T47D (cell line): ENCODE measurements around the gene EYS.

ENCODE experiments used
- DNase-seq, 2 experiments: peaks; one replicate each; pipeline versions ENCODE4 v3.0.0 to v3.0.0-alpha.2; 2011 to 2012; ENCODE audit warnings: low read depth in 1 of 2, low spot score in 1 of 2
- JUND ChIP-seq: IDR thresholded peaks from 2 replicates; pipeline ENCODE4 v1.6.1; 2012; ENCODE audit warnings: low read depth
- in situ Hi-C: cut with HindIII; loops from 2 replicates; pipeline ENCODE4 v1.10.0; 2016; ENCODE audit warnings: low sequenced_read_pairs, low pct_unique_long_range_greater_than_20kb

EYS gene

DNA sequence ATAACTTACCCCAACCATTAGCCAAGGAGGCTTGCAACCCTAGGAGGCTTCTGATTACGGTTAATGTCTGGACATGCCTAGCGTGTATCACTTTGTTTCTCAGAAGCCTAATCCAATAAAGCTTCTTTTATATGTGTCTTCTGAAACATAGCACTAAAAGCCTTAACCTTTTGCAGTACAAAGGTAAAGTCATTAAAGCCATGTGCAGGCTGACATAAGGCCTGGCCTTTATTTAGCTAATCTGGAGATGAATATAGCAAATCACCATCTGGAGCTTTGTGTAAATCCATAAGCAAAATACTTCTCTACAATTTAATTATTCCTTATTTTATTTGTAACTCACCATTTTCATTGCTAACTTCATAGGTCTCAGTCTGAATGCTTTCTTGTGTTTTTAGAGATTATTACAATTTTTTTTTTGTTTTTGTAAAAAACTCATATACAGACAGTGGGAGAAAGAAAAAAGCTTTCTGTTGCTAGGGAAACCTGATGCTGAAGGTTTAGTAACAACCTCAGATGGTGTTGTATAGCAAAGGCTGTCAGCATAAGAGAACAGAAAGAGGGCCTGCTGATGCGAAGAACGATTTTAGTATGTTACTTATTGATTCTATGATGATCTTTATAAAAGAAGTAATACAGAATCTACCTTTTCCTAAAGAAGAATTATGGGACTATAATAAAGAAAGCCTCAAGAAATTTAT, at the start of gene EYS:
Gene EYS, minus strand, starts transcription at position 101 of the 701 bp plus-strand sequence. CDS start 211,816 bp downstream, outside the sequence.
- no peak for DNase-seq
- in situ Hi-C loops: no loop called here
- no peak for TF ChIP-seq JUND

DNA sequence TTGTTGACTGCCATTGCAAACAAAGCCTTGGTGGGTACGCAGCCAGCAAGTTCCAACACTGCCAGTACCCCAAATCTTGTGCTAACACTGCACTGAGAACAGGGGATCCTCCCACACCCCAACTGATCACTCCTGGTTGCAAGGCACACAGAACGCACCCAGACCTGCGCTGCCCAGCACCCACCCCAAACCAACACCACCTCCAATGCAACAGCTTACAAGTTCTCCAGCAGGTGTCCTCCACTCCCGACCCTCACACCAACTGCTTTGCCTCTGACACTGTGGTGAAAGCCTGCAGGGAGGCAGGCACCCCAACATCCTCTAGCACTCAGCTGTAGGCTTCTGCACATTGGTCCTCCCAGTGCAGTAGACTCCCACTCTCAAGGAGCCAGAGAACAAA, 39.3 kb upstream of the EYS start:
- DNase-seq: no peak
- TF ChIP-seq JUND: no peak
- in situ Hi-C loops: no loop called here

DNA sequence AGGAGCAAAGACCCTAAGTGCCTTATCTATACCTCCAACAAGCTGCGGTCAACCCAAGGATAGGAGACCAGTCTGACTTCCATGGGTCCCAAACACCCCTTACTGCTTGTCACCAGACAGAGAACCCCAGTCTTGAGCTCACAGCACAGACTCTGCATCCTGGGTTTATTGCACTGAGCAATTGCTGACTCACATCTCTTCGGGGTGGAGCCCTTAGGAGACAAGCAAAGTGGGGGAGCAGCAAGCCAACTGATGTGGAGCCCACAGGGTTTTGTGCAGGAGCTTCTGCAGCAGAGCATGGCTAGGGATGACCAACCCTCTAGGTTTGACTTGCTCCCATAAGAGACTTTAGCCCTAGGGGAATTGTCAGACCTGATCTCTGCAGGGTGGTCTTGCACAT, 38.6 kb upstream of the EYS start:
- in situ Hi-C loops: no loop called here

DNA sequence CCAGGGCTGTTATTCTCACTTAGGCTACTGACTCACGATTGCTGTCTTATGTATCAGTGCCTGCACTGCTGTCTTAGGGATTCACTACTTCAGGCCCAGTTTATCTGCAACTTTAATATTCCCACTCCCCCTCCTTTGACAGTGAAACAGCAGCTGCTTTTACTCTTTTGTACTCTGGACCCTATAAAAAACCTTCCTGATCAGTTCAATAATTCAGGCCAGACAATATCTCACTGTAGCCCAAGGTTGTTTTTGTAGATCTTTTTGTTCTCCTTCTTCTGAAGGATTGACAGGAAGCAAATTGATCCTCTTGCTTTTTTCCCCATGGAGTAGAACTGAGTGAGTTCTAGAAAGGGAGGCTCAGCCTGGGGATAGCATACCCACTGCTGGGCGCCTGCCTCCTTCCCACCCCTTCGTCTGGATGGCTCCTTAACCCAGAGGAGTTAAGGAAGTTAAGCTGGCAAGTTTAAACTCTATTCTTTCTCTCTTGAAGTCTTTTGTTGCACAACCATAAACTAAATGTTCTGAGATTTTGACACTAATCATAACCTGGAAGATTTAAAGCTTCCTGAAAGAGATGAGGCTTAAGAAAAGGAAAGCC, 22.0 kb upstream of the EYS start:
- DNase-seq: no peak
- in situ Hi-C loops: no loop called here
- TF ChIP-seq JUND: no peak

More for the DNA sequence above, 38.6 kb upstream of the EYS start:
- DNase-seq: no peak
- TF ChIP-seq JUND: no peak

DNA sequence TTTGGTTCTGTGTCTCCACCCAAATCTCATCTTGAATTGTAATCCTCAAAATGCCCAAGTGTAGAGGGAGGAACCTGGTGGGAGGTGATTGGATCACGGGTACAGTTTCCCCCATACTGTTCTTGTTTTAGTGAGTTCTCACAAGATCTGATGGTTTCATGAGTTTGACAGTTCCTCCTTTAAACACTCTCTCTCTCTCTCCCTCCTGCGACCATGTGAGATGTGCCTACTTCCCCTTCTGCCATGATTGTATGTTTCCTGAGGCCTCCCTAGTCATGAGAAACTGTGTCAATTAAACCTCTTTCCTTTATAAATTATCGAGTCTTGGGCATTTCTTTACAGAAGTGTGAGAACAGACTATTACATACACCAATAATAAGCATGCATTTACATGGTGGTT, 12.1 kb upstream of the EYS start:
- no peak for TF ChIP-seq JUND
- DNase-seq: no peak
- in situ Hi-C loops: no loop called here

DNA sequence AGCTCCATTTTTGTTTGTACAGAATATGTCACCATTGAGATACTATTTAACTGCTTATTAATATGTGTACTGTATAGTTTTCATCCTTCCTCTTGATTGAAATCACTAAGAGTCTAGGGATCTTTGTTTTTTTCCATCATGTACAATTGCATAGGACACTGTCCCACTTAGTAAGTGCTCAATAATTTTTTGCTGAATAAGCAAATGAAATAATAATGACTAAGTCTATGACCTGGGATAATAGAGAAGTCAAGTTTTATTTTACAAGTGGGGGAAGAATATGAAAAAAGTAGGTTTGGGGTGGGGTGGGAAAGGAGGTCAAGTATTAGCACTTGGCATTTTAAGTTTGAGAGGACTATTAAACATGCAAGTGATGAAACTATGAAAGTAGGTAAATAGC, 4.5 kb upstream of the EYS start:
- TF ChIP-seq JUND: no peak
- no peak for DNase-seq
- in situ Hi-C loops: no loop called here

DNA sequence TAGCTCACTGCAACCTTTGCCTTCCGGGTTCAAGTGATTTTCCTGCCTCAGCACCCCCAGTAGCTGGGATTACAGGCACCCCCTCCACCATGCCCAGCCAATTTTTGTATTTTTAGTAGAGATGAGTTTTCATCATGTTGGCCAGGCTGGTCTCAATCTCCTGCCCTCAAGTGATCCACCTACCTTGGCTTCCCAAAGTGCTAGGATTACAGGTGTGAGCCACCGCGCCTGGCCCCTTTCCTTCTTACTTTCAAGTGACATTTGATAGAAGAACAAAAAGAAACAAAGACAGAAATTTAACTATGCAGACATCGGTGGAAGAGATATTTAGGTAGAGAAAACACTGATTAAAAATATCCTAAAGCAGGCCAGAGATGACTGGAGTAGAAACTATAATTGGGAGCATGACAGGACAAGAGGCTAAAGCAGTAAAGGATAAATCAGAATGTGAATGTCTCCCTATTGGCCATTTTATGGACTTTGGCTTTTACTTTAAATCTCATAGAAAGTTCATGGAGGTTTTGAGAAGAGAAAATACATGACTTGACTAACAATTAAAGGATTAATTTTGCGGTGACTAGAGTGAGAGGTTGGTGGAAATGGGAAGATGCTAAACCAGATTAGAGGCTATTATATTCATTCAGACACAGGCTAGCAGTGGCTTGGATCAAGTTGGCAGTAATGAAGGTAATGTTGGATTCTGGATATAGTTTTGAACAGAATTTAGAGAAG, 2.2 kb upstream of the EYS start:
- DNase-seq: no peak
- TF ChIP-seq JUND: no peak
- in situ Hi-C loops: no loop called here

DNA sequence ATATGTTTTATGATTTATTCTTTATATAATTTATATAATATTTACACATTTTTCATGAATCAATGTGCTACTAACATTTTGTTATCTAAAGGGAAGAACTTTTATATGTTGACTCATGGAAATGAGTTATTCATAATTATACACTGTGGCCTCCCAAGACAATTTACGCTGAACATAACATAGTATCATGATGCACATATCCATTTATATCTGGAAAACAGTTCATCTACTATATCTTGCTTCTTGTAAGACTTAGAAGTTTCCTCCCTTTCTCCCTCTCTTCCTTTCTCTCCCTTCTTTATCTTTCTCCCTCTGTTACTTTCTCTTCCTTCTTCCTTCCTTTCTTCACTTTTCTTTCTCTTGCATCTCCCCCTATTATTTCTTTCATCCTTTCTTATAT, 1.1 kb upstream of the EYS start:
- TF ChIP-seq JUND: no peak
- in situ Hi-C loops: no loop called here
- no peak for DNase-seq

DNA sequence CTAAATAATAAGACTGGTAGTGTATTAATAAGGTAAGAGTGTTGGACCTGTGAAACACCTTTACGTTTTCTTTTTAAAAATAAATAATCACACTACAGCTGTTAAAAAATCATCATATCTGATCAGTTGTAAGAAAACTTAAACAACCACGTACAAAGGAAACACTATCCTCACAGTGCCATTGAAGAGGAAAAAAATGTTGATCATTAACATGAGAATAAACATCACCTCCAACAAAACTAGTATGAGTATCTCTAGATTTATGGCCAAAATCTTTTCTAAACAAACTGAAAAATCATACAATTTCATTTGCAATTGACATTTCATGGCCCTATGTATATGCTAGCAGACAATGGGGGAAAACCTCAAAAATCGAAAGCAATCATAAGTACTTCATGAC, 590 bp downstream of the EYS start:
- in situ Hi-C loops: no loop called here
- no peak for TF ChIP-seq JUND
- DNase-seq: no peak

DNA sequence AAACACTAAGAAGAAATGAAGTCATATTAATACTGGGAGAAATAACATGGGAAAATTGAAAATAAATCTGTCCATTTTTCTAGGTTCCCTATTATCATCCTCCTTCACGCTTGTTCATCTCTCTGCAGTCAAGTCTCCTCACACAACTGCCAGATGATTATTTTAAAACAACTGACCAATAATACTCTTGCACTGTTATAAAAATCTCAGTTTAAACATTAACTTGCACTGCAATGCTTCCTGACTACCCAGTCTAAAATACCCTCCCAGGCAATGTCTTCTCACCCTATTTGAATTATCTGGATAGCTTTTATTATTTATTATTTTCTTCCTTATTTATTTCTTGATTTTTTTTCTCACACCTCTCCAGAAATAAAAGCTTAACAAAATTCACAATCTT, 5.7 kb downstream of the EYS start:
- in situ Hi-C loops: no loop called here
- no peak for TF ChIP-seq JUND
- DNase-seq: no peak

DNA sequence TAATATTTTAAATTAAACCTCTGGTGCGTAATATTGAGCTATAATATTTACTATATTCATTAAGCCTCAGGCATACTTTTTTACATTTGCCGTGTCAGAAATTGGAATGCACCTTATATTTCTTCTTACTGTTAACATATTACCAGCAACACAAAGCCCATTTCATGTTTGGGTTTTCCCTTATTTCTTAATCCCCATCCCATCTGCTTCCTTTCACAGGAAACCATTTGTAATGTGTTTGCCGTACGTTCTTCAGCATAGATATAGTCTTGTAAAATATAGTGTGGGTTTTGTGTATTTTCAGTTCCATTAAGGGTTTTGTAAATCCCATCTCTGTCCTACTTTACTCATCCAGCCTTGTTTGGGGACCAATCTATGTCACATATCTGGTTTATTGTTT, 6.5 kb downstream of the EYS start:
- in situ Hi-C loops: no loop called here
- DNase-seq: no peak
- no peak for TF ChIP-seq JUND

DNA sequence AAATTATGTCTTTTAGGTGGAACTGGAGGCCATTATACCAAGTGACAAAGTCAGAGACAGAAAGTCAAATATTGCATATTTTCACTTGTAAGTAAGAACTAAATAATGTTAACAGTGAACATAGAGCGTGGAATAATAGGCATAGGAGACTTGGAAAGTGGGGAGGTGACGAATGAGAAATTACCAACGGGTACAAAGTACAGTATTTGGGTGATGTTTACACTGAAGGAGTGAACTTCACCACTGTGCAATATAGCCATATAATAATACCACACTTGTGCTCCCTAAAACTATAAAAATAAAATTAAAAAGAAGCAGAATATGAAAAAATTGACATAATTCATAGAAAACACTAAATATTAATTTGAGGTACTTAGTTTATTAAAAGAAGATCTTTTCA, 14.9 kb downstream of the EYS start:
- in situ Hi-C loops: no loop called here
- TF ChIP-seq JUND: no peak
- DNase-seq: no peak

DNA sequence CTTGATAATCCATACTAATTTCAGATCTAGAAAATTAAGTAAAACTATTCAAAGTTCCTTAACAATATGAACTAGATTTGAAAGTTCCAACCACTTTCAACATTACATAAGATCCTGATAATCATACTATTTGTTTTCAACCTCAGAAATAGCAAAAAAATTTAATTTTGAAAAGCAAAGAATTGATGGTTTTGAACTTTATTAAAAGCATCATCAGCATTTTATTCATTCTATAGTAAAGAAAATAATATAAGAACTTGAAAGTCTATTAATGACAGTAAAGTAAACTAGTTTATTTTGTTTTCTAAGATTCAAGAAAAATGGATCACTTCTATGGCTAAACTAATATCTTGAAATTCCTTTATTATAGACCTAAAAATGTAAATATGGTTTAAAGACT, 26.8 kb downstream of the EYS start:
- in situ Hi-C loops: no loop called here
- no peak for TF ChIP-seq JUND
- DNase-seq: no peak
